HG02588 (cell line): Measurements from ENCODE around the gene SDF4.

Experiments
- ATAC-seq: cut with Tn5 transposase; IDR thresholded peaks from one replicate; pipeline ENCODE4 v1.9.1; 2021; ENCODE audit warnings: mild to moderate bottlenecking, moderate library complexity; ENCODE audit not compliant: unreplicated experiment

The SDF4 gene

GRCh38 chr1:1242461-1243265, 10.9 kb upstream of the SDF4 start:
- ATAC-seq: no peak

DNA sequence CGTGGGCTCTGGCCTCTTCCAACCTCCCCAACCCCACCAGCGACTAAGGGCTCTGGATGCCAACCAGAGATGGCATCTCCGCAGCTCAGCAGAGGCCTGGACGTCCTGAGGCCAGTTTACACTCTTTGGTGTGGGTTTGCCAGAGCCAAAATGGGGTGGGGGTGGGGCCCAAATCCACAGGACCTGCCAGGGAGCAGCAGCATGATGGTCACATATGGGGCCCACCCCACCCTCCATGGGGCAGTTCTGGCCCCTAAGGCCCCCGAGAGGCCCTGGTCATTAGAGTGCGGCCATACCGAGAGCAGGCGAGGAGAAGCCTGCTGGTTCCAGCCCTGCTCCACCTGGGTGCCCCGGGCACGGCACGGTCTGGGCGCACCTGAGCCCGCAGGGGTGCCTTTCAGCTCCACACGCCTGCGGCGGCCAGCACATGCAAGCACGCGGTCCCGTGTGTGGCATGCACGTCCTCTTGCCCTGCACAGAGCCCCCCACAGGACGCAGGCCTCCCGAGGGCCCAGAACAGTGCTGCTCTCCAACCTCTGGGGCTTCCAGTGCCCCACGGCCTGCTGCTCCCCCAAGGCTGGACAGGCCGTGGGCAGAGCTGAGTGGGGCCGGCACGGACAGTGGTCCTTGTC, 9.9 kb upstream of the SDF4 start:
- ATAC-seq: no peak

DNA sequence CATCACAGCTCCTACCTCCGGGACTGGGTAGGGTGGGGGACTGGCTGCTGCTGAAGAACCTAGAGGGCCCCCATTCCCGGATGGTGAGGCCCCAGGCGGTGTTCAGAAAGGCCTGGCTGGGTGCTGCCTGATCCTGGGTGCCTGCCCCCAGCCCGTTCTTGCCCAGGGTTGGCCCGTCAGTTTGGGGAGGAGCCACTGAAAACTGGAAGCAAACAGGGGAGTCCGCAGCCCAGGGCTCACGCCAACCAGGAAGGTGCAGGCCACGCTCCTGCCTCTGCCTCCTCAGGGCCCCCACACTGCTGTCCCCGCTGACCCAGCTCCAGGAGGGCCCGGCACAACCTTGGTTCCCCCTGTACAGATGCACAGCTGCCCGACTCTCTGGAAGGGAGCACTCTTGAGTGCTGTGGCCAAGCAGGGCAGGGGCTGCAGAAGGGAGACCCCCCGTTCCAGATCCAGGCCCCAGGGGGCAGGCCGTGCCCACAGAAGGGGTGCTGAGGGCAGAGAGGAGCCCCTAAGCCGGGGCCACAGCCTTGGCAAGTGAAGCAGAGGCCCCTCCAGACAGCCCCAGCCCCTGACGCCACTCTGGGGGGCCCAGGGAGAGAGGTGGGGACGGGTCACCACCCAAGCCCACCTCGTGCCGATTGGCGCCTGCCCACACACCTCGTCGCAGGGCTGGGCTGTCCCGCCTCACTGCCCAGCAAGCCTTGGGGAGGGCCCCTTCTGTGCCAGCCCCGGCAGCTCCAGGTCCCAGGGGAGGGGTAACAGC, 9.2 kb upstream of the SDF4 start:
- no peak for ATAC-seq

DNA sequence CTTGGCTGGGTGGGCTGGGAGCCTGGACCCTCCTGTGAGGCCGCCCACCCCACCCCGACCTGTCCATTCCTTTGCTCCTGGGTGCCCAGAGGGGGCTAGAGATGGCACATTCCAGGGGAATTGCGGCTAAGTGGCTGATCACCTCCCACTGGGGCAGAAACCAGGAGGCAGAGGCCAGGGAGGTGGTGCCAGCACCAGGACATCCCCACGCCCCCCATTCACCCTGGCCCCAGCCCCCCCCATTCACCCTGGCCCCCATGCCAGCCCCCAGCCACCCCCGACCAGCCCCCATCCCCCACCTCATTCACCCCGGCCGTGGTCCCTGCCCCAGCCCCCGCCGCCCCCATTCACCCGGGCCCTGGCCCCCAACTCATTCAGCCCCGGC, 8.5 kb upstream of the SDF4 start:
- ATAC-seq: no peak

GRCh38 chr1:1239614-1240347, 8.0 kb upstream of the SDF4 start:
- no peak for ATAC-seq

DNA sequence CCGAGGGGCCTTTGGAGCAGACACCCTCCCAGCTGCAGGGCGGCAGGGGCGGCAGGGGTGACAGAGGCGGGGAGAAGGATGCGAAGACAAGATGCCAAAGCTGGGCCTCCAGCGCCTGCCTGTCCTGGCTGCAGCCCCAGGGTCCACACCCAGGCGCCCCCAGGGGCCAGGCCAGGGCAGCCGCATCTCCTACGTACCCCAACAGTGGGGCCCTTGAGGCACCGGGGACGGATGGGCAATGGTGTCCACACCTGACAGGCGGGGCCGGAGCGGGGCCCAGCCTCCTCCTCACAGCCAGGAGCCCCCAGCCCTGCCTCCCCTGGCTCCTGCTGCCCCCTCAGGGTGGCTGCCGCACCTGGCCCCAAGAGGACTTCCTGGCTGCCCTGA, 7.4 kb upstream of the SDF4 start:
- no peak for ATAC-seq

GRCh38 chr1:1238702-1239178, 6.9 kb upstream of the SDF4 start:
- ATAC-seq: no peak

GRCh38 chr1:1237874-1238701, 6.3 kb upstream of the SDF4 start:
- ATAC-seq: no peak

DNA sequence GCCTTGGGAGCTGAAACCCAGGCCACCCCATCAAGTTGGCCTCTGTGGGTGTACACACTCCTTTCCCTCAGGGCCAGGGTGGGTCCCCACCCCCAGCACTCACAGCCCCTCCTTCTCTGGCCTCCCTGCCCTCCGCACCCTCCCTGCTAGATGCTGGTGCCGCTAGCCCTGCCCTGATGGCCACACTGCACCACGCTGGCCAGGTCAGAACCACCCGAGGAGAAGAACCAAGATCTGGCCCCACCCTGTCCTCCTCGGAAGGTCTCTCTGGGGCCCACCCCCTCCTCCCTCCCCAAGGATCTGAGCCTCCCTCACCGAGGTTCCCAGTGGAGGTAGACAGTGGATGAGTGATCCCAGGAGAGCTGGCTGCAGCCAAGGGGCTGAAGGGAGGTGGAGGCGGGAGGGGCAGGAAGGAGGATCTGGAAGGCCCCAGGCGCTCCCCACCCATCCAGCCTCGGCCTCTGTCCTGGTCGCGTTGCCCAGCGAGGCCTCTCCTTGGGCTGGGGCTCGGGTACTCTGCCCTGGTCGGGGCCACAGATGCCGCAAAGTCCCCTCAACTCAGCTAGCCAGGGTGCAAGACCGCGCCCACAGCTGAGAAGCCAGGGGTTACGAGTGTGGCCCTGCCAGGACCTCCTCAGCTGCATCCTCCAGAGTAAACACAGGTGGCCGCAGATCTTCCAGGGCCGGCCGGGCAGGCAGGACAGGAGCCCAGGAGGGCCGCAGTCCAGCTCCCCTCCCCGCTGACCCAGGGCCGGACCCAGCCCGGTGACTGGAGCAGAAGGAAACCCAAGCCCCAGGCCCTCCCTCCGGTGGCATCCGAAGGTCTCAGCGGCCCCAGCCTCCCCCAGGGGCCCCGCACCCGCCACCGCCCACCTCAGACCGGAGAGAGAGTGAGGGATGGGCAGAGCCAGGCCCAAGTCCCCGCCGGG, 5.4 kb upstream of the SDF4 start:
- ATAC-seq: no peak

- no peak for ATAC-seq
Observed at GRCh38 chr1:1236176-1236763, 4.5 kb upstream of the SDF4 start.

DNA sequence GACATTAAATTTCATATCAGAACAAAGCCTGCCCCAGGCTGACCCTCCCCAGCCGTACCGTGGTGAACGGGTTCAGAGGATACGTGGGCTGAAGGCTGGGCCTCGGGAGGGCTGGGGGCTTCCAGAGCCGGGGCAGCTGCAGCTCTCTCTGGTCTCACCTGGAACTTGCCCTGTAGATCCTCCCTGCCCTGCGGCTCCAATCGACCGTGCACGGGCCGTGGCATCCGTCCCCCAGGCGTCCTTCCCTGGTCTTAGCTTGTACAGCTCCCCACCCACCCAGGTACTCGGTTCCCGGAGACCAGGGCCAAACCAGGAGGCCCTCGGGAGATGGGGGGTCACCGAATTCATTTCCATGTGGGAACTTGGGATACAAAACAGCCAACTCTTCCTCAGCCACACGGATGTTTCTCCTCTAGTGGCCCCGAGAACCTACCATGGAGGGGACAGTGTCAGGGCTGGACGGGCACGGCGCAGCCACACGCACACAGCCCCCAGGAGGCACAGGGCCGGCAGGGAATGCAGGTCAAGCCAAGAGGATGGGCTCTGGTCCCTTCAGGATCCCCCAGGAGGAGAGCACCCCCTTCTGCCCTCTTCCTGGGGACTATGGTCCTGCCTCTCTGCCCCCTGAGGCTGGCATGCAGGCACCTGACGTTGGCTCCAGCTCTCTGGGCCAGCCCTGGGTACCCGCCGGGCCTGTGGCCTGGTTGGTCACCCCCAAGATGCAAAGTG, 3.4 kb upstream of the SDF4 start:
- ATAC-seq: no peak

GRCh38 chr1:1234180-1234808, 2.5 kb upstream of the SDF4 start:
- no peak for ATAC-seq

DNA sequence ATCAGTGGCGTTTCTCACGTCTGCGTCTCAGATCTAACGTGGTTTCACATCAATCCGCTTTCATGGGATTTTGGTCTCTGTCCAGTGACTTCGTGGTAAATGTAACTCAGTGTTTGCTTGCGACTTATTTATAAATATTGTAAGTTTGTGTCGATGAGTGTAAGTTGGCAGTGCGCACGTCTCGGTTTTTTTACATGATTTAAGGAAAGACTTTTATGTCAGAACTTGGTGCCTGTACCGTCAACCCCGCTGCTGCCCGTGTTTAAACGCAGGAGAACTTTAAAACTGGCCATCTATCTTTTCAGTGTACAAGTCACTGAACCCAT, 1.7 kb upstream of the SDF4 start:
- ATAC-seq: no peak

DNA sequence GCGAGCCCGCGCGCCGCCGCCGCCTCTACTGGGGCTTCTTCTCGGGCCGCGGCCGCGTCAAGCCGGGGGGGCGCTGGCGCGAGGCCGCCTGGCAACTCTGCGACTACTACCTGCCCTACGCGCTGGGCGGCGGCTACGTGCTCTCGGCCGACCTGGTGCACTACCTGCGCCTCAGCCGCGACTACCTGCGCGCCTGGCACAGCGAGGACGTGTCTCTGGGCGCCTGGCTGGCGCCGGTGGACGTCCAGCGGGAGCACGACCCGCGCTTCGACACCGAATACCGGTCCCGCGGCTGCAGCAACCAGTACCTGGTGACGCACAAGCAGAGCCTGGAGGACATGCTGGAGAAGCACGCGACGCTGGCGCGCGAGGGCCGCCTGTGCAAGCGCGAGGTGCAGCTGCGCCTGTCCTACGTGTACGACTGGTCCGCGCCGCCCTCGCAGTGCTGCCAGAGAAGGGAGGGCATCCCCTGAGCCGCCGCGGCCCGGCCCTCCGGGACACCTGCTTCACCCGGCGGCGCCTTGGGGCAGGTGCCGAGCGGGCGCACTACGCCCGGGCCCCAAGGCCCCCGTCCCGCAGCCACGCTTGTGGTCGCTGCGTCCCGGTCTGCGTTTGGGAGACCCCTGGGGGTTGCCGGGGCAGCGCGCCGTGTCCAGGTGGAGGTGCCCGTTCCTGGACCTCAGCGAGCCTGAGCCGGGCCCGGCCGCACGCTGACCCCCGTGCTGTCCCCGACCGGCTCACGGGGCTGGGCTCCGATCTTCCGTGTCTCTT, 1.2 kb upstream of the SDF4 start:
- no peak for ATAC-seq

- no peak for ATAC-seq
Observed at GRCh38 chr1:1232208-1232795, 501 bp upstream of the SDF4 start, which contains the start of gene B3GALT6. TSS of gene B3GALT6 (plus strand) at chr1:1232237. CDS start at chr1:1232279, 42 bp downstream.

DNA sequence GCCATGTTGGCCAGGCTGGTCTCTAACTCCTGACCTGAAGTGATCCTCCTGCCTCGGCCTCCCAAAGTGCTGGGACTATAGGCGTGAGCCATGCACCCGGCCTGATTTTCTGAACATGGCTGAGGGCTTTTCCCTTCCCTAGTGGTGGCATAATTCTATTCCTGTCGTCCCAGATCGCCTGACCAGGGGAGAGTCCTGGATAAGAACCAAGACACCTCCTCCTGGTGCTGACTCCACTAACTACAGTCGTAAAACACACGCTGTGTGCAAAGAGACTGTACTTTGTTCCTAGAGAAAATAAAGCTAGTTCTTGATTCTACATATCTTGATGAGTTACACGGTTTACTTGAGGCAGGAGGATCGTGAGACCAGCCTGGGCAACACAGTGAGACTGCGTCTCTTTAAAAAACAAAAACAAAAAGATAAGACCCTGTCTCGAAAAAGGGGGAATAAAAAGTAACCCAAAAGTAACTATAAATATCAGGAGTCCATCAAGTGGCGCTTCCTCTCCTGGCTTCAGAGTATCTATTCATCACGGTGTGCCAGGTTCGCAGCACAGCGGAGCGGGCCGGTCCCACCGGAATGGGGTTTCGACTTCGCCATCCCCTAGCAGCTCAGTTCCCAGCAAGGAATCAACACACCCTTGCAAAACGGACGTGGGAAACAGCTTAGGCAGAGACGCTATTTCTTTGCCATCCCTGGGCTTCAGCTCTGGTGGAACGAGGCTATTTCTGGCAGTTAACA, 973 bp downstream of the SDF4 start:
- ATAC-seq: no peak
